Adipocyte (in vitro differentiated cells): ENCODE data around the gene WWC2.
A peak's percentile ranks its signal among the peaks of the same experiment; 100 is the strongest.
"Not testable (repeated sequence)": the region's sequence is repeated elsewhere in the genome, so short reads cannot be mapped to it uniquely, and the experiment has no call there.

ENCODE experiments used
- DNase-seq: peaks from one replicate; pipeline ENCODE4 v3.0.0-alpha.2; 2015; ENCODE audit warnings: low read depth
- H3K27me3 ChIP-seq: replicated peaks from 2 replicates; pipeline ENCODE4 v1.7.0; 2013; ENCODE audit warnings: mild to moderate bottlenecking, low read length, moderate library complexity; ENCODE audit not compliant: control insufficient read depth, insufficient read depth
- H3K36me3 ChIP-seq: 2 replicates; pipeline ENCODE4 v1.7.0; 2013; ENCODE audit warnings: low read length, mild to moderate bottlenecking, moderate library complexity; ENCODE audit not compliant: control insufficient read depth, insufficient read depth, severe bottlenecking
- H3K4me1 ChIP-seq: 2 replicates; pipeline ENCODE4 v1.7.0; 2013; ENCODE audit warnings: mild to moderate bottlenecking, low read length, moderate library complexity; ENCODE audit not compliant: control insufficient read depth, insufficient read depth
- H3K4me3 ChIP-seq: 2 replicates; pipeline ENCODE4 v1.7.0; 2013; ENCODE audit warnings: mild to moderate bottlenecking, low read length, moderate library complexity
- H3K9ac ChIP-seq: 2 replicates; pipeline ENCODE4 v1.7.0; 2013; ENCODE audit warnings: mild to moderate bottlenecking, low read length, moderate library complexity
- H3K9me3 ChIP-seq: 2 replicates; pipeline ENCODE4 v1.7.0; 2013; ENCODE audit warnings: mild to moderate bottlenecking, low read length, moderate library complexity; ENCODE audit not compliant: control insufficient read depth

WWC2 gene

GRCh38 chr4:183324619-183325018 is 225.6 kb downstream of the WWC2 start:
- H3K9ac ChIP-seq: no peak overlapping the region
- no peak for DNase-seq
- H3K9me3 ChIP-seq: no peaks in the 10 kb centered on the region
- H3K27me3 ChIP-seq: no peaks in the 10 kb centered on the region
- H3K36me3 ChIP-seq: peaks cover 8% of the 10 kb centered on the region
- H3K4me1 ChIP-seq: peaks cover 5% of the 10 kb centered on the region
- H3K4me3 ChIP-seq: no peak overlapping the region

- DNase-seq, H3K27me3 ChIP-seq, H3K9me3 ChIP-seq, H3K4me3 ChIP-seq, H3K9ac ChIP-seq, H3K36me3 ChIP-seq: not testable (repeated sequence)
- peaks cover 16% of the 10 kb centered on the region for H3K4me1 ChIP-seq
Measured at GRCh38 chr4:183326387-183326786, 227.3 kb downstream of the WWC2 start.

- H3K9ac ChIP-seq: no peak overlapping the region
- no peaks in the 10 kb centered on the region for H3K36me3 ChIP-seq
- no peaks in the 10 kb centered on the region for H3K9me3 ChIP-seq
- H3K4me1 ChIP-seq: peaks cover 16% of the 10 kb centered on the region
- H3K4me3 ChIP-seq: no peak overlapping the region
- H3K27me3 ChIP-seq: no peaks in the 10 kb centered on the region
- DNase-seq: no peak
Measured at GRCh38 chr4:183326853-183327252, 227.8 kb downstream of the WWC2 start.

GRCh38 chr4:183327827-183328226 is 228.8 kb downstream of the WWC2 start:
- DNase-seq: no peak
- no peaks in the 10 kb centered on the region for H3K27me3 ChIP-seq
- no peaks in the 10 kb centered on the region for H3K36me3 ChIP-seq
- H3K9ac ChIP-seq: no peak overlapping the region
- no peak overlapping the region for H3K4me3 ChIP-seq
- no peaks in the 10 kb centered on the region for H3K9me3 ChIP-seq
- peaks cover 16% of the 10 kb centered on the region for H3K4me1 ChIP-seq

GRCh38 chr4:183328832-183329231 is 229.8 kb downstream of the WWC2 start:
- H3K9ac ChIP-seq: no peak overlapping the region
- peaks cover 16% of the 10 kb centered on the region for H3K4me1 ChIP-seq
- no peaks in the 10 kb centered on the region for H3K27me3 ChIP-seq
- no peak overlapping the region for H3K4me3 ChIP-seq
- peak; percentile 14 for DNase-seq
- no peaks in the 10 kb centered on the region for H3K36me3 ChIP-seq
- H3K9me3 ChIP-seq: no peaks in the 10 kb centered on the region

GRCh38 chr4:183329244-183329643 is 230.2 kb downstream of the WWC2 start:
- Histone ChIP-seq H3K36me3 (no peaks in the 10 kb centered on the region), H3K4me3 (no peak overlapping the region), H3K9me3 (no peaks in the 10 kb centered on the region), H3K27me3 (no peaks in the 10 kb centered on the region), H3K4me1 (peaks cover 17% of the 10 kb centered on the region), H3K9ac (no peak overlapping the region)
- DNase-seq: no peak

- no peak for DNase-seq
- H3K4me1 ChIP-seq: peaks cover 25% of the 10 kb centered on the region
- no peaks in the 10 kb centered on the region for H3K9me3 ChIP-seq
- H3K27me3 ChIP-seq: no peaks in the 10 kb centered on the region
- H3K4me3 ChIP-seq: no peak overlapping the region
- H3K36me3 ChIP-seq: no peaks in the 10 kb centered on the region
- H3K9ac ChIP-seq: no peak overlapping the region
Measured at GRCh38 chr4:183329954-183330742, 231.1 kb downstream of the WWC2 start.

- no peaks in the 10 kb centered on the region for H3K9me3 ChIP-seq
- H3K36me3 ChIP-seq: no peaks in the 10 kb centered on the region
- H3K4me3 ChIP-seq: no peak overlapping the region
- H3K27me3 ChIP-seq: no peaks in the 10 kb centered on the region
- peaks cover 30% of the 10 kb centered on the region for H3K4me1 ChIP-seq
- no peak overlapping the region for H3K9ac ChIP-seq
- no peak for DNase-seq
Measured at GRCh38 chr4:183330841-183331240, 231.8 kb downstream of the WWC2 start.

GRCh38 chr4:183332447-183332846 is 233.4 kb downstream of the WWC2 start:
- H3K36me3 ChIP-seq: no peaks in the 10 kb centered on the region
- H3K9ac ChIP-seq: no peak overlapping the region
- no peak for DNase-seq
- H3K9me3 ChIP-seq: no peaks in the 10 kb centered on the region
- no peak overlapping the region for H3K4me3 ChIP-seq
- peaks cover 26% of the 10 kb centered on the region for H3K4me1 ChIP-seq
- no peaks in the 10 kb centered on the region for H3K27me3 ChIP-seq

- peaks cover 26% of the 10 kb centered on the region for H3K4me1 ChIP-seq
- no peak overlapping the region for H3K4me3 ChIP-seq
- no peaks in the 10 kb centered on the region for H3K36me3 ChIP-seq
- no peak for DNase-seq
- H3K27me3 ChIP-seq: no peaks in the 10 kb centered on the region
- no peaks in the 10 kb centered on the region for H3K9me3 ChIP-seq
- H3K9ac ChIP-seq: no peak overlapping the region
Measured at GRCh38 chr4:183333202-183333601, 234.1 kb downstream of the WWC2 start.

GRCh38 chr4:183333983-183334382 is 234.9 kb downstream of the WWC2 start:
- Histone ChIP-seq H3K27me3 (no peaks in the 10 kb centered on the region), H3K36me3 (no peaks in the 10 kb centered on the region)
- no peak for DNase-seq

More at GRCh38 chr4:183333983-183334382, 234.9 kb downstream of the WWC2 start:
- Histone ChIP-seq H3K4me1 (peaks cover 26% of the 10 kb centered on the region), H3K9me3 (no peaks in the 10 kb centered on the region), H3K9ac (no peak overlapping the region), H3K4me3 (no peak overlapping the region)
